Mesenchymal stem cell (in vitro differentiated cells and primary cell): ENCODE data around the gene CDV3. TPM values are rescaled to one million over a fixed set of nuclear protein-coding genes. Genes with fewer than 3 reads are reported as not detected.
A peak's percentile ranks its signal among the peaks of the same experiment; 100 is the strongest.
"Not testable (repeated sequence)": the region's sequence is repeated elsewhere in the genome, so short reads cannot be mapped to it uniquely, and the experiment has no call there.

Source experiments
- DNase-seq: peaks from one replicate; pipeline ENCODE4 v3.0.0-alpha.2; 2013
- H2AFZ ChIP-seq: one replicate; pipeline ENCODE4 v1.6.1; 2013; ENCODE audit warnings: low read depth, mild to moderate bottlenecking, control low read depth, inconsistent platforms, low read length, moderate library complexity
- H2AK5ac ChIP-seq: 2 replicates; pipeline ENCODE4 v1.6.1; 2013; ENCODE audit warnings: low read length, moderate library complexity, mild to moderate bottlenecking, inconsistent platforms; ENCODE audit not compliant: severe bottlenecking
- H2BK120ac ChIP-seq: one replicate; pipeline ENCODE4 v1.6.1; 2013; ENCODE audit warnings: low read depth, mild to moderate bottlenecking, inconsistent platforms, low read length, moderate library complexity
- H2BK12ac ChIP-seq, 2 experiments: one replicate each; pipeline ENCODE4 v1.6.1; 2013; ENCODE audit warnings: inconsistent platforms in 2 of 2, low read length in 2 of 2, mild to moderate bottlenecking in 2 of 2, moderate library complexity in 2 of 2, control low read depth in 1 of 2
- H2BK15ac ChIP-seq: one replicate; pipeline ENCODE4 v1.6.1; 2013; ENCODE audit warnings: mild to moderate bottlenecking, low read depth, inconsistent platforms; ENCODE audit not compliant: poor library complexity, severe bottlenecking
- H2BK5ac ChIP-seq: 2 replicates; pipeline ENCODE4 v1.6.1; 2013; ENCODE audit warnings: low read depth, mild to moderate bottlenecking, low read length, control low read depth, inconsistent platforms; ENCODE audit not compliant: poor library complexity, severe bottlenecking
- H3K14ac ChIP-seq, 2 experiments: one replicate each; pipeline ENCODE4 v1.6.1; 2013; ENCODE audit warnings: inconsistent platforms in 2 of 2, low read length in 2 of 2, control low read depth in 1 of 2, mild to moderate bottlenecking in 1 of 2, moderate library complexity in 1 of 2
- H3K18ac ChIP-seq, 2 experiments: one replicate each; pipeline ENCODE4 v1.6.1; 2013; ENCODE audit warnings: inconsistent platforms in 2 of 2, low read length in 2 of 2, control low read depth in 1 of 2, low read depth in 1 of 2, mild to moderate bottlenecking in 1 of 2
- H3K23ac ChIP-seq, 2 experiments: one replicate each; pipeline ENCODE4 v1.6.1; 2013; ENCODE audit warnings: inconsistent platforms in 2 of 2, low read length in 2 of 2, mild to moderate bottlenecking in 2 of 2, moderate library complexity in 2 of 2, control low read depth in 1 of 2
- H3K27ac ChIP-seq: 2 replicates; pipeline ENCODE4 v1.5.1; 2013; ENCODE audit warnings: mild to moderate bottlenecking, moderate library complexity, low read length, control low read depth, inconsistent platforms; ENCODE audit not compliant: poor library complexity, severe bottlenecking
- H3K27me3 ChIP-seq, 2 experiments: 2 replicates each; pipeline versions ENCODE4 v1.6.1 to v1.7.0; 2013; ENCODE audit warnings: low read length in 2 of 2, mild to moderate bottlenecking in 2 of 2, moderate library complexity in 2 of 2, control low read depth in 1 of 2, inconsistent platforms in 1 of 2; ENCODE audit not compliant: control insufficient read depth in 1 of 2, insufficient read depth in 1 of 2
- H3K36me3 ChIP-seq, 2 experiments: 2 replicates each; pipeline versions ENCODE4 v1.6.1 to v1.7.0; 2013; ENCODE audit warnings: low read length in 2 of 2, control low read depth in 1 of 2, inconsistent platforms in 1 of 2, low read depth in 1 of 2, mild to moderate bottlenecking in 1 of 2; ENCODE audit not compliant: insufficient read depth in 2 of 2, control insufficient read depth in 1 of 2
- H3K4ac ChIP-seq, 2 experiments: one replicate each; pipeline ENCODE4 v1.6.1; 2013; ENCODE audit warnings: inconsistent platforms in 2 of 2, low read length in 2 of 2, mild to moderate bottlenecking in 2 of 2, moderate library complexity in 2 of 2, control low read depth in 1 of 2, low read depth in 1 of 2
- H3K4me1 ChIP-seq: 2 replicates; pipeline ENCODE4 v1.6.1; 2013; ENCODE audit warnings: low read depth, low read length, control low read depth; ENCODE audit not compliant: control insufficient read depth, insufficient read depth
- H3K4me2 ChIP-seq: 2 replicates; pipeline ENCODE4 v1.6.1; 2013; ENCODE audit warnings: low read length, mild to moderate bottlenecking, inconsistent platforms; ENCODE audit not compliant: poor library complexity, severe bottlenecking
- H3K4me3 ChIP-seq, 2 experiments: 2 replicates each; pipeline versions ENCODE4 v1.5.1 to v1.7.0; 2013; ENCODE audit warnings: low read length in 2 of 2, mild to moderate bottlenecking in 2 of 2, control low read depth in 1 of 2, low read depth in 1 of 2; ENCODE audit not compliant: insufficient read depth in 1 of 2
- H3K79me1 ChIP-seq: replicated peaks from 2 replicates; pipeline ENCODE4 v1.6.1; 2013; ENCODE audit warnings: mild to moderate bottlenecking, control low read depth, low read length, inconsistent platforms; ENCODE audit not compliant: poor library complexity, severe bottlenecking
- H3K9ac ChIP-seq: 2 replicates; pipeline ENCODE4 v1.7.0; 2013; ENCODE audit warnings: mild to moderate bottlenecking, low read length, moderate library complexity
- H3K9me3 ChIP-seq: 2 replicates; pipeline ENCODE4 v1.7.0; 2013; ENCODE audit warnings: mild to moderate bottlenecking, low read length; ENCODE audit not compliant: control insufficient read depth
- H4K8ac ChIP-seq: one replicate; pipeline ENCODE4 v1.6.1; 2013; ENCODE audit warnings: inconsistent platforms, mild to moderate bottlenecking, low read length, moderate library complexity
- H4K91ac ChIP-seq: one replicate; pipeline ENCODE4 v1.6.1; 2013; ENCODE audit warnings: mild to moderate bottlenecking, low read length, inconsistent platforms
- WGBS: methylation state at CpG from one replicate; pipeline ENCODE4 v1.1.7; 2013; ENCODE audit warnings: mixed read lengths; 5-methylcytosine and 5-hydroxymethylcytosine counted together
- polyA plus RNA-seq, 2 experiments: library from polyadenylated mRNA; stranded (reverse); fragments of 200-250 nt; gene quantifications; one replicate each; pipeline ENCODE4 v1.2.3, GENCODE V29; 2013

Gene CDV3, protein sequence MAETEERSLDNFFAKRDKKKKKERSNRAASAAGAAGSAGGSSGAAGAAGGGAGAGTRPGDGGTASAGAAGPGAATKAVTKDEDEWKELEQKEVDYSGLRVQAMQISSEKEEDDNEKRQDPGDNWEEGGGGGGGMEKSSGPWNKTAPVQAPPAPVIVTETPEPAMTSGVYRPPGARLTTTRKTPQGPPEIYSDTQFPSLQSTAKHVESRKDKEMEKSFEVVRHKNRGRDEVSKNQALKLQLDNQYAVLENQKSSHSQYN
- 149 TPM for polyA plus RNA-seq (2013, experiment 1 of 2)
- polyA plus RNA-seq (2013, experiment 2 of 2): 153 TPM

DNA sequence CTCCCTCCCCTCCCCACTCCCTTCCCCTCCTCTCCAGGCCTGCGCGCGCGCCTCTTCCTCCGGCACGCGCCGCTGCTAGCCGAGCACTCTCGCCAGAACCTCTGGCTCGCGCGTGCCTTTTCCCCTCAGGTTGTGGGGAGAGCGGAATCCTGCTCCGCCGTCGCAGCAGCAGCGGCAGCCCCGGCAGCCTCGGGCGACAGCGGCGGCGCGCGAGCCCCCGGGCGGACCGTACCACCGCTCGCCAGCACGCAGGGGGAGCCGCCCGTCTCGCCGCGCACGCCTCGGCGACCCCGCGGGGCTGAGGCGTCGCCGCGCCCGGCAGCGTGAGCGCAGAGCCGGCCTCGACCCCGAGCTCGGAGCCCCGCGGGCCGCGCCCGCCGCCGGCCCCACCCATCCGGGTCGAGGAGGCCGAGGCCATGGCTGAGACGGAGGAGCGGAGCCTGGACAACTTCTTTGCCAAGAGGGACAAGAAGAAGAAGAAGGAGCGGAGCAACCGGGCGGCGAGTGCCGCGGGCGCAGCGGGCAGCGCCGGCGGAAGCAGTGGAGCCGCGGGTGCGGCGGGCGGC is at the start of gene CDV3:
Gene CDV3, plus strand, starts transcription at position 58 of the 566 bp plus-strand sequence. Its CDS starts 359 bp downstream, at position 417.
- H3K9me3 ChIP-seq: no peaks in the 10 kb centered on the region
- peak within 1 kb of the TSS in 1 of 2 experiments; percentile 42 for H2BK12ac ChIP-seq
- peak within 1 kb of the TSS; percentile 77 for H2BK15ac ChIP-seq
- peak within 1 kb of the TSS; percentile 70 for H2AFZ ChIP-seq
- H4K8ac ChIP-seq: peak within 1 kb of the TSS; percentile 90
- H3K4me3 ChIP-seq: peak within 1 kb of the TSS; percentile 82 to 94
- peak within 1 kb of the TSS; percentile 76 to 98 for H3K4ac ChIP-seq
- H3K79me1 ChIP-seq: peaks cover 4% of the 10 kb centered on the region
- peak within 1 kb of the TSS; percentile 77 to 82 for H3K23ac ChIP-seq
- peak within 1 kb of the TSS; percentile 90 for H2BK5ac ChIP-seq
- peak within 1 kb of the TSS; percentile 91 for H3K27ac ChIP-seq
- peak within 1 kb of the TSS; percentile 94 for H2BK120ac ChIP-seq
- H3K36me3 ChIP-seq: peaks cover 4 to 35% of the 10 kb centered on the region in 2 experiments
- H3K27me3 ChIP-seq: no peaks in the 10 kb centered on the region
- H3K4me2 ChIP-seq: peak within 1 kb of the TSS; percentile 90
- H4K91ac ChIP-seq: peak within 1 kb of the TSS; percentile 91
- no peak for DNase-seq
- peak within 1 kb of the TSS in 1 of 2 experiments; percentile 99 for H3K14ac ChIP-seq
- H2AK5ac ChIP-seq: peak within 1 kb of the TSS; percentile 36
- H3K9ac ChIP-seq: peak within 1 kb of the TSS; percentile 98
- H3K4me1 ChIP-seq: peaks cover 11% of the 10 kb centered on the region
- WGBS: under 1% methylated on average over 56 of the region's 81 CpGs
- peak within 1 kb of the TSS; percentile 96 to 97 for H3K18ac ChIP-seq

DNA sequence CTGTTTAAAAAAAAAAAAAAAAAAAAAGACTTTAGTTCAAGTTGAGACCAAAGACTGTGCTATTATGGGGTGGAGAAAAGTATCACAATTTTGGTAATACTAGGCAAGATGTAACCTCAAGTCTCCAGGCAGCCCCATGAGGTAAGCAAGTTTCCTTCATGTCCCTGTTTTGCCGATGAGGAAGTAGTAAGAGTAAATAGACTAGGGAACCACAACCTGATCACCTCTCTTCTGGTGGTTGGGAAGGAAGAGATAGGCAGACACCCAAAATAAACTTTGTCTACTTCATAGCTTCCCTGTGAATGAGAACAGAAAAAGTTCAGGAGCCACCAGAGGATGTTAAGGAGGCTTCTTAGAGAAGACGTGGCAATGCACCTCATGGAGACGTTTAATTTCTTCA is 49.7 kb upstream of the CDV3 start:
- H2AFZ ChIP-seq, H3K4me1 ChIP-seq, H3K4me3 ChIP-seq, H3K4ac ChIP-seq, H3K14ac ChIP-seq, H2BK5ac ChIP-seq, H3K18ac ChIP-seq, H3K23ac ChIP-seq, H2BK12ac ChIP-seq, H3K4me2 ChIP-seq, H2BK120ac ChIP-seq, H2BK15ac ChIP-seq, H4K8ac ChIP-seq, H3K9ac ChIP-seq, H3K27ac ChIP-seq, H3K27me3 ChIP-seq, H3K36me3 ChIP-seq, H3K9me3 ChIP-seq, DNase-seq, H2AK5ac ChIP-seq, H3K79me1 ChIP-seq, H4K91ac ChIP-seq: not testable (repeated sequence)
- WGBS: 94% methylated on average over 2 of the region's 3 CpGs

DNA sequence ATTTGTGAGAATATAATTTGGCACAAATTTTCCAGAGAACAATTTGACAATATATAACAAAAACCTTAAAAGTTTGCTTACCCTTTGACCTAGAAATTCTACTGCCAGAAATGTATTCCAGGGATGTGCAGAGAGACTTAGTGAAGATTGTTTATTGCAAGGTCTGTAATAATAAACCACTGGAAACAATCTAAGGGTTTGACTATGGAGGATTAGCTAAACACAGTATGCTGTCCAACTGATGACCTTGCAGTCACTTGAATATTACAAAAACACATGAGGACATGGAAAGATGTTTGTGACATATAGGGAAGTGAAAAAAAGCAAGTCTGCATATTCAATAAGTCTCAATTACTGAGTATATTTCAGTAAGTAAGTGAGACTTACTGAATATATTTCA is 48.1 kb upstream of the CDV3 start:
- no peaks in the 10 kb centered on the region for H3K36me3 ChIP-seq
- H2BK5ac ChIP-seq: no peak overlapping the region
- no peak overlapping the region for H3K9ac ChIP-seq
- no peak overlapping the region for H3K4ac ChIP-seq
- no peak overlapping the region for H4K8ac ChIP-seq
- no peak overlapping the region for H3K14ac ChIP-seq
- no peak overlapping the region for H3K27ac ChIP-seq
- H3K4me1 ChIP-seq: no peaks in the 10 kb centered on the region
- no peaks in the 10 kb centered on the region for H3K79me1 ChIP-seq
- H3K18ac ChIP-seq: no peak overlapping the region
- no peak overlapping the region for H2BK120ac ChIP-seq
- H2AFZ ChIP-seq: no peak overlapping the region
- no peak overlapping the region for H3K4me2 ChIP-seq
- H4K91ac ChIP-seq: no peak overlapping the region
- DNase-seq: no peak
- H2BK12ac ChIP-seq: no peak overlapping the region
- no peak overlapping the region for H2BK15ac ChIP-seq
- H3K23ac ChIP-seq: no peak overlapping the region
- H3K4me3 ChIP-seq: no peak overlapping the region
- H3K9me3 ChIP-seq: peaks cover 5% of the 10 kb centered on the region
- no peak overlapping the region for H2AK5ac ChIP-seq
- no peaks in the 10 kb centered on the region for H3K27me3 ChIP-seq

DNA sequence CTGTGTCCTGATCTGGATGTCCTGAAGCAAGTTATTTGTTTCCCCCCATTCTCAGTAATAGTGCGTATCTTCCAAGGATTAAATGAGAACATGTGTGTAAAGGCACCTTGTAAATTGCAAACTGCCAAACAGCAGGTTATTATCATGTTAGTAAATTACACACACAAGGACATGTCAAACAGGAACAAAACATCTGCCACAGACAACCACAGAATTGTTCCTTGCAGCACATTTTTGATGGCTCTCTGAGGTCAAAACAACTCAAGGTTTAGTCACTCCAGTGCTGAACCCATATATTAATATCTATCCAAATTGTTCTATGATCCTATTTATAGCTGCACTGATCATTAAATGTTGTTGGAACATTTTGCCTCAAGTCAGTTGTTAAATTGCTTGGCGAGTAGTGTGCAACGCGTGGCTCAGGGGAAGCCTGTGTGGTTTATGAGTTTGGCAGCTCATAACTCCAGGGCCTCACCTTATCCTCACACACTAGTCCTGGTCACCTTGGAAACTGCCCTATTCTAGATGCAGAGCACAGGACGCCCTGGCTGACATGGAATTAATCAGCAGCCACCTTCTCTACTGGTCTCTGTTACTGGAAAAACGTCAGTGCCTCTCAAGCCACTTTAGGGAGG is 46.3 kb upstream of the CDV3 start:
- Histone ChIP-seq H3K14ac (no peak overlapping the region), H4K8ac (no peak overlapping the region), H3K4ac (no peak overlapping the region), H2AK5ac (no peak overlapping the region), H3K4me2 (no peak overlapping the region), H2BK15ac (no peak overlapping the region), H3K27ac (no peak overlapping the region), H2BK120ac (no peak overlapping the region), H4K91ac (peak overlapping the region; percentile 18), H3K18ac (no peak overlapping the region), H3K9me3 (peaks cover 5% of the 10 kb centered on the region), H3K36me3 (no peaks in the 10 kb centered on the region), H2AFZ (no peak overlapping the region), H3K27me3 (no peaks in the 10 kb centered on the region), H2BK12ac (no peak overlapping the region), H2BK5ac (no peak overlapping the region), H3K4me3 (no peak overlapping the region), H3K4me1 (no peaks in the 10 kb centered on the region), H3K79me1 (no peaks in the 10 kb centered on the region), H3K23ac (no peak overlapping the region), H3K9ac (no peak overlapping the region)
- DNase-seq: no peak
- WGBS: 71% methylated on average over 6 of the region's 6 CpGs
